Right renal pelvis (tissue), 4 donors: Measurements from ENCODE around the gene MTURN. TPM values are rescaled to one million over a fixed set of nuclear protein-coding genes. Genes with fewer than 3 reads are reported as not detected.
"Not testable (repeated sequence)": the region's sequence is repeated elsewhere in the genome, so short reads cannot be mapped to it uniquely, and the experiment has no call there.

ENCODE experiments used
- DNase-seq, 4 donors: peaks; one replicate each; pipeline ENCODE4 v3.0.0-alpha.2; 2013; ENCODE audit warnings: low read depth in 4 of 4, low spot score in 3 of 4, missing footprints in 1 of 4
- polyA plus RNA-seq, 4 donors: library from polyadenylated mRNA; unstranded; fragments of 120-200 nt; gene quantifications; one replicate each; pipeline ENCODE4 v1.2.1, GENCODE V29; 2013; ENCODE audit not compliant: insufficient read length in 4 of 4

MTURN gene
- polyA plus RNA-seq, 4 donors, result 81.6 to 94.8 (median 93.2) TPM

GRCh38 chr7:30176463-30177109 lies 41.8 kb downstream of the MTURN start:
- DNase-seq, result no peak

GRCh38 chr7:30177186-30177585 lies 42.4 kb downstream of the MTURN start:
- DNase-seq, result no peak

DNA sequence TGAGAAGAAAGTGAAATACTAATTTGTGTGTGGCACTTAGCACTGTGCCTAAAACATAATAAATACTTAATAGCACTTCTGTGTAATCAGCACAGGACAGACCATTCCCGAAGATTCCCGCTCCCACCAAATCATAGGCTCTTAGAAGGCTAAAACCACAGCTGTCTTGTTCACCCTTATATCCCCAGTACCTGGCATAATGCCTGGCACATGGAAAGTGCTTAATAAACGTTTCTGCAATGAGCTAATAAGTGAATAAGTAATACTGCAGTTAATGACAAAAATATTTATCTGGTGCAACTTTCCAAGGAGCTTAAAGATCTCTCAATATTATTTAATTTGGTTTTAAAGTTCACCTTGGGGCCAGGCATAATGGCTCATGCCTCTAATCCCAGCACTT lies 43.2 kb downstream of the MTURN start:
- no peak for DNase-seq

DNA sequence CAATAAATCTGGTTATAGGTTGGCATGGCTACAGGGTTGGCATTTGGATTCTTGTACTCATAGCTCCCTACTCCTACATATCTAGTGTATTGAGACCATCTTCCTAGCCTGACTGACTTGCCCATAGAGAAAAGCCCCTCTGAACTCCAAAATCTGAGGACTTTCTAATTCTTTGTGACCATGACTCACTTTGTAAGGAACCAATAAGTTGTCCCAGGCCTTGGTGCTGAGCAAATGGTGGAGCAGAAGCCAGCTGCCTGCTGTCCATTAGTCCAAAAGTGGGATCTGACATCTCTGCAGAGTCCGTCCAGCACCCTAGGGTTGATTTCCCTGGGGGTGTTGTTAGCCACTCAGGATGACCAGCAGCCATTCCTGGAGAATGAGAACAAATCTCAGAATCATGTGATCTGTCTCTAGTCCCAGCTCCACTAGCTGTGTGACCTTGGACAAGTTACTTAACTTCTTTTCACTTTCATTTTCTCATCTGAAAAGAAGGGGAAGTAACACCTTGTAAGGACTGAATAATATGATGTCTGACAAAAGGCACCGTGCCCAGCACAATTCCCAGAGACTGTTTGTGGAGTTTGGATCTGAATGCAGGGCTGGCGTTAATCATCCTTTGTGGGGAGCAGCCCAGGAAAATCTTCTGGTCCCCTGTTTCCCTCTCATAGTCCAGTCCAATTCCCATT lies 44.1 kb downstream of the MTURN start:
- DNase-seq, result no peak

- DNase-seq, result no peak
These were observed 45.9 kb downstream of the MTURN start for GRCh38 chr7:30180718-30181117.

GRCh38 chr7:30181211-30181610 lies 46.4 kb downstream of the MTURN start:
- DNase-seq, result no peak

DNA sequence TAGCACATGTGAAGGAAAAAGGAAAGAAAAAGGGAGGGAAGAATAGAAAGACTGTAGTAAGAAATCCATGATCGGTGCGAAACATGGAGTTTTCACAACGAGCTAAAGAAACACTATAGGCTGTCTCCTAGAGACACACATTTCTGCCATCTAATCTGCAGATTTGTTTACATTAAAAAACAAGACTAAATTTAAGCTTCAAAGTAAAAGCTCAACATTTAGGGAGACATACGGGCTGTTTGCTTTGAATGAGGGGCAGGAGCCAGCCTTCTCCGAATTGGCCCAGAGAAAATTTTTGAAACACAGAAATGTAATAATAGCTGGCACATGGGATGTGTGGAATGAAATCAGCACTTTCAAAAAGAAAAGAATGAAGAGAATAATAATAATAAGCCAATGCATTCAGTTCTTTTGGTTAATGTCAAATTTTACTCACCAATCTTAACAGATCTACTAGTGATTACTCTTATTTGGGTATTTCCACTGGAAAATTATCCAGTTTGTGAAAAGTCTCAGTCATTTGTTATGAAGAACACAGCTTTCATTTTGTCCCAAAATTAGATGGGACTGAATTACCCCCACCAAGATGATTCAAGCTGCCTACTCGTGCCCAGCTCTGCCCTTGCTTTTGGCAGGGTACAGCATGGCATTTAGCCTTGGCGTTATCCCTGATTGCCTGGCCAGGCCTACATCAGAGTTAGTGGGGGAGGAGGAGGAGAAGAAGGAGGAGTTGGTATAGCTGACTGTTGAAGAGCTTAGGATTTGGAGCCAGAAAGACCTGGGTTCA lies 47.1 kb downstream of the MTURN start:
- DNase-seq, result no peak

GRCh38 chr7:30182814-30183213 lies 48.0 kb downstream of the MTURN start:
- DNase-seq, result no peak

DNA sequence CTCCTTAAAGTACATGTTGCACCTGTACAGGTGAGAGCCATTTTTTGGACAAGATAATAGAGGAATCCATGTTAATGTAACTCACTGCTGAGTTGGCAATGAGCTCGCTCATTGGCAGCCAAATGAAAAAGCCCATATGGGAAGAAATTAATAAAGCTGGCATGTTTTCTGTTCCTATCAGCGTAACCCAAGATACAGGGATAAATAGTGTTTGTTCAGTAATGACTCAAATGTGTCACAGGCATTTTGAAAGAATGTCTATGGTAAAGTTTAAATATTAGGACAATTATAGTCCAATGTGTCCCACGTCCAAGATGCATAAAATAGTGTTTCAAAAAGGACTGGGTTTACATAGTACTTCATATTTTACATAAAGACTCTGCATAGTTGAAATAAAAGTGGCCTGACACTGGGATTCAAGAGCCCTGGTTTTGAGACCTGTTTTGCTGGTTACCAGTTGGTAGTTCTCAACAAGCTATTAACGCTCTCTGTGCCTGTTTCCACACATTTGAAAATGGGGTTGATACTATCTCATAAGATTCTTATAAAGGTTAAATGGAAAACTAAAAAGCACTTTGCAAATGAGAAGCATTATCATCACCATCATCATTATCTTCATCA lies 49.1 kb downstream of the MTURN start:
- DNase-seq, result no peak

DNA sequence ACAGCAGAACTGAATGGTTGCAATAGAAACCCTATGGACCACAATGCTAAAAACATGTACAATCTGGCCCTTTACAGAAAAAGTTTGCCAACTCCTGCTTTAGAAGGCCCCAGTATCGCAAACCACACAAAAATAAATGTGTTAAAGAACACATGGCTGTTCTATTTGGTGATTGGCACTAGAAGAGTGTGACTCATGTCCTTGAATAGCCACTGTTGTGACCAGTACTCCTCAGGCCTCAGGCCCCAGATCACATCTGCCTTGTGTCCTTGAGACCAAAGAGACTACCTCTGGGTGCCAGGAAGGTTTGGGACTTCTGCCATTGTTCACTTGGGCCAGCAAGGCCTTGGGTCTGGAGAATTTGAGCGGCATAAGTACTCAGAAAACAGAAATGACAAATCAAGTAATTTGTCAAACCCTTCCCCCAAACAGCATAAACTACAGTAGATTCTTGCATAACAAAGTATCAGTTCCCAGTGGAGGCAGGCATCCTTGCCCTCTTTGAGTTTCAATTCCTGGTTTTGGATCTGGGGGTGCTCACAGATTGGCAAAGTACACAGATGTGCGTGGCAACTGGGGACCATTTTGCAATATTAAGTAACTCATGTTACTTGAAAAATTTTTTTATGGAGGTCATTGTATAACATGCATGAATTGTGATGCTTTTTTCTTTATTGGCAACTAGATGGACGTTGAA lies 50.2 kb downstream of the MTURN start:
- no peak for DNase-seq

DNA sequence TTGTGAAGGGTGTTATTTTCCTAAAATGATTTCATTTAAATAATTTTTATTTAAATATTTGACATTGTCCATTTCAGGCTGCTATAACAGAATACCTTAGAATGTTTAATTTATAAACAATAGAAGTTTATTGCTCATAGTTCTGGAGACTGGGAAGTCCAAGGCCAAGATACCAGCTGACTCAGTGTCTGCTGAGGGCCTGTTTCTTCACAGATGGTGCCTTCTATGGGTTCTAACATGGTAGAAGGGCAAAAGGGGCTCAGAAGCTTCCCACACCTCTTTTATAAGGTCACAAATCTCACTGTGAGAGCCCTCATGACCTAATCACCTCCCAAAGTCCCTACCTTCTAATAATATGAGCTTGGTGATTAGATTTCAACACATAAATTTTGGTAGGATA lies 50.7 kb downstream of the MTURN start:
- DNase-seq, result no peak

- DNase-seq, result no peak
These were observed 51.9 kb downstream of the MTURN start for GRCh38 chr7:30186725-30187124.

DNA sequence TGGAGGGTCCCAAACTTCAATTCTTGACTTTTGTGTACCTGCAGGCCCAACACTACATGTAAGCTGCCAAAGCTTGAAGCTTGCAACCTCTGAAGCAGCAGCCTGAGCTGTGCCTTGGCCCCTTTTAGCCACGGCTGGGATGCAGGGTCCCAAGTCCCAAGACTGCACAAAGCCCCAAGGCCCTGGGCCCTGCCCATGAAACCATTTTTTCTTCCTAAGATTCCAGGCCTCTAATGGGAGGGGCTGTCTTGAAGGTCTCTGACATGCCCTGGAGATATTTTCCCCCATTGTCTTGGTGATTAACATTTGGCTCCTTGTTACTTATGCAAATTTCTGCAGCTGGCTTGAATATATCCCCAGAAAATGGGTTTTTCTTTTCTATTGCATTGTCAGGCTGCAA lies 52.7 kb downstream of the MTURN start:
- DNase-seq, result no peak

DNA sequence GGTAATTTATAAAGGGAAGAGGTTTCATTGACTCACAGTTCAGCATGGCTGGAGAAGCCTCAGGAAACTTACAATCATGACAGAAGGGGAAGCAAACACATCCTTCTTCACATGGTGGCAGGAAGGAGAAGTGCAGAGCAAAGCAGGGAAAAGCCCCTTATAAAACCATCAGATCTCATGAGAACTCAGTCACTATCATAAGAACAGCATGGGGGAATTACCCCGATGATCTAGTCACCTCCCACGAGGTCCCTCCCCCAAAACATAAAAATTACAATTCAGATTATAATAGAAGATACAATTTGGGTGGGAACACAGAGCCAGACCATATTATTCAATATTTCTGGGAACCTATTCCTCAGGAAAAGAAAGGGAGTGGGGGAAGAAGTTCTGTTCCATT lies 53.6 kb downstream of the MTURN start:
- not testable (repeated sequence) for DNase-seq

- no peak for DNase-seq
These were observed 54.0 kb downstream of the MTURN start for GRCh38 chr7:30188811-30189210.

DNA sequence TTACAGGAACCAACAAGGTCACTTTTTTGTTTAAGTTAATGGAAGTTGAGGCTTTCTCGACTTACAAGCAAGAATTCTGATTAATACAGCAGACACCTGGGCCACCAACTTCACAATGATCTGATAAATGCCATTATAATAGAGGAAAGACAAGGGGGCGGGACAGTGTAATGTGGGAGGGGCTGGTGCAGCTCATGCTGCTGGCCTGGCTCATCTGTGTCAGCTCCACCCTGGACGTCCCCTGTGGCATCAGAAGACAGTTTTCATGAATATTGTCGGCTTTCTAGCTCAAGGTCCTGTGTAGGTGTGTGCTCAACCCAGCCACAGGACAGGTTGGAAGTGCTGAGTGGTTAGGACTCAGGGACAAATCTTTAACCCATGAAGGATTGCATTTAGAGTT lies 57.0 kb downstream of the MTURN start:
- DNase-seq, result no peak

DNA sequence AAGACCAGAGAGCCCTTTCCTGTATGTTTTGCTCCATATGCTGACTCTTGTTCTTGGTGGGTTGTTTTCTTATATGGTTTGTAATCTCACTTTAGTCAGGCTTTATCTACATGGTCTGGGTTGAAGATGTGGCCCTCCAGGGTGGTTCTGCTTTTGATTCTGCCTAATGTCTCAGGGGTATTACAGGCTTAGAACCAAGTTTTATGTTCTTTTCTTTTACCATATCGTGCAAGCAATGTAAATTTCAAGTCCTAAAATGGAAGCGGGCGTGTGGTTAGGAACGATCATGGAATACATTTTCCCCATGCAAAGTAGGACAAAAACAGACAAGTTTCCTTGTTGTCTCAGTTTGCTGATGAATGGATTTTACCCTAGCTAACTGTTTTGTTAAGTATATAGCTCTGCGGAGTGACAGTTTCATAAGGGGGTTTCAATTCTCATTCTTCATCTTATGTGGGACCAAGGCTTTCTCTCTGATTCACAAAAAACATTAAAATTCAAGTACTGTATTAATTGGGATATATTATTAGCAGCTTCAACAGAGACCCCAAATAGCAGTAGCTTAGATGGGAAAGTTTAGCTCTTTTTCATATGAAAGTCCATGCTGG lies 58.7 kb downstream of the MTURN start:
- no peak for DNase-seq

DNA sequence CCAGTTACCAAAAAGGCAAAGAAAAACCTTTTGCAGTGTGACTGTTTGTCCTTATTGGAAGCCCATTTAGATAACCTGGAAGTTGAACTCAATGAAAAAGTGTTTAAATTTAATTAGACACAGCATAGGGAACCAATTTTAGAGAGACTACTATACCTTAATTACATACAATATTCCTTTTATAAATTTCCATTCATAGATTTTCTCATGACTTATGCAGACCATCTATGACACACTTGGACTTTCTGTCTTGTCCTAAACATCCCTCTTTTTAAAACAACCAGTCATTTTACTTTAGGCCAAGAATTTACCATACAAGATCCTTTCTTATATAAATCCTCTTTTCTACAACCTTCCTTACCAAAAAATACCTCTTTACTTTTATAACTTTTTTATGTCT lies 61.6 kb downstream of the MTURN start:
- no peak for DNase-seq

GRCh38 chr7:30197438-30197837 lies 62.7 kb downstream of the MTURN start:
- DNase-seq, result no peak

DNA sequence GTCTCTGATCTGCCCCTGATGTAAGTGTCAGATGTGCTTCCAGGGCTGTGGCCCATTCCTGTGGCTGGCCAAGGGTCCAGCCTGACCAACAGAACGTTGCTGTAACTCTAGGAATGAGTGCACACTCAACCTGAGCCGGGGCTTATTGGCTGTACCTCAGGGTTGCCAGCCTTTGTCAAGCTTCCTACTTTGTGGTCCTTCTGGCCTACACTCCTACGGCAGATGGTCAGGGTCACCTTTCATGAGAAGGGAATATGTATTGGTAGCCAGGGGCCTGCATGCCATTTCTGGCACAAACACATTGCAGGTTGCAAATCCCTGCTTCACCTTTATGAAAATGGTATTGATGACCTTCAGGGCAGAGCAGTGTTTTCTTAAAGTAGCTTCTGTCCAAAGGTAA lies 64.5 kb downstream of the MTURN start:
- DNase-seq, result no peak
